GM19455 (cell line): Measurements from ENCODE around the gene FXN.
"Not testable (repeated sequence)": the region's sequence is repeated elsewhere in the genome, so short reads cannot be mapped to it uniquely, and the experiment has no call there.

Experiments
- ATAC-seq: cut with Tn5 transposase; IDR thresholded peaks from one replicate; pipeline ENCODE4 v1.9.1; 2021; ENCODE audit not compliant: unreplicated experiment

FXN gene

GRCh38 chr9:69097923-69098593 is 62.5 kb downstream of the FXN start:
- no peak for ATAC-seq

- not testable (repeated sequence) for ATAC-seq
These were observed 67.9 kb downstream of the FXN start for GRCh38 chr9:69103348-69103996.

- ATAC-seq = no peak
These were observed 69.4 kb downstream of the FXN start for GRCh38 chr9:69104830-69105527.

GRCh38 chr9:69107771-69108170 is 72.2 kb downstream of the FXN start:
- ATAC-seq = no peak

- ATAC-seq = not testable (repeated sequence)
These were observed 73.2 kb downstream of the FXN start for GRCh38 chr9:69108706-69109105.

- ATAC-seq = no peak
These were observed 73.6 kb downstream of the FXN start for GRCh38 chr9:69109152-69109551.

GRCh38 chr9:69112646-69113045 is 77.1 kb downstream of the FXN start:
- not testable (repeated sequence) for ATAC-seq

GRCh38 chr9:69115621-69116020 is 80.1 kb downstream of the FXN start:
- no peak for ATAC-seq

- no peak for ATAC-seq
These were observed 83.1 kb downstream of the FXN start for GRCh38 chr9:69118656-69119055.

- ATAC-seq = no peak
These were observed 85.0 kb downstream of the FXN start for GRCh38 chr9:69120380-69121154.

- ATAC-seq = peak; percentile 54
These were observed 85.9 kb downstream of the FXN start for GRCh38 chr9:69121155-69122081.

- ATAC-seq = peak; percentile 53
These were observed 86.6 kb downstream of the FXN start for GRCh38 chr9:69122082-69122548.

- ATAC-seq = no peak
These were observed 87.1 kb downstream of the FXN start for GRCh38 chr9:69122549-69123141.

GRCh38 chr9:69130456-69131441 is 95.2 kb downstream of the FXN start:
- no peak for ATAC-seq

GRCh38 chr9:69131682-69132081 is 96.1 kb downstream of the FXN start:
- ATAC-seq = no peak

GRCh38 chr9:69132361-69132760 is 96.8 kb downstream of the FXN start:
- no peak for ATAC-seq

- no peak for ATAC-seq
These were observed 98.9 kb downstream of the FXN start for GRCh38 chr9:69134412-69134811.

GRCh38 chr9:69136185-69136584 is 100.6 kb downstream of the FXN start:
- ATAC-seq = no peak

- ATAC-seq = no peak
These were observed 101.2 kb downstream of the FXN start for GRCh38 chr9:69136779-69137178.
